SK-N-SH (cell line): ENCODE measurements around the gene AMELY.

Experiments
- CTCF ChIP-seq: fragments of 200-600 bp; sonication (generic); IDR thresholded peaks from 2 replicates; pipeline ENCODE4 v1.6.1; 2017; ENCODE audit warnings: antibody characterized with exemption, mild to moderate bottlenecking, moderate library complexity
- EP300 ChIP-seq, 2 experiments: IDR thresholded peaks; 2 replicates each; pipeline versions ENCODE4 v1.4.0 to v1.6.1; 2012; ENCODE audit warnings: borderline replicate concordance in 1 of 2, low read depth in 1 of 2, low read length in 1 of 2
- EZH2phosphoT487 ChIP-seq: fragments of 200-600 bp; sonication (generic); IDR thresholded peaks from 2 replicates; pipeline ENCODE4 v1.6.1; 2017; ENCODE audit warnings: low read depth, mixed run types, mild to moderate bottlenecking, antibody characterized with exemption, moderate library complexity, borderline replicate concordance
- JUND ChIP-seq: IDR thresholded peaks from 2 replicates; pipeline ENCODE4 v1.4.0; 2012
- RCOR1 ChIP-seq: fragments of 150-350 bp; IDR thresholded peaks from 2 replicates; pipeline ENCODE4 v1.6.1; 2017; ENCODE audit warnings: antibody characterized with exemption, low read length
- REST ChIP-seq: IDR thresholded peaks from 2 replicates; pipeline ENCODE4 v1.6.1; 2012; ENCODE audit warnings: mild to moderate bottlenecking, low read depth, low read length, moderate library complexity
- USF1 ChIP-seq: IDR thresholded peaks from 2 replicates; pipeline ENCODE4 v1.4.0; 2012; ENCODE audit warnings: low read depth, borderline replicate concordance

- TF ChIP-seq EP300 (IDR thresholded peaks at IDR 0.05; ENCODE audit: borderline replicate concordance in 1 of 2, low read depth in 1 of 2, low read length in 1 of 2) (no peak), RCOR1 (no peak), JUND (no peak), REST (no peak), CTCF (no peak), EZH2phosphoT487 (no peak), USF1 (no peak)
Observed at GRCh38 chrY:6910372-6911252, 940 bp downstream of the AMELY start, which contains the start of gene TBL1Y.
